Esophagus muscularis mucosa (tissue), 2 donors: ENCODE measurements around the gene COMMD1.

Experiments
- POLR2A ChIP-seq: fragments of 450-650 bp; IDR thresholded peaks from one replicate; pipeline ENCODE4 v1.6.1; 2017; ENCODE audit warnings: antibody characterized with exemption, moderate library complexity, mild to moderate bottlenecking, low read depth
- POLR2AphosphoS5 ChIP-seq, 2 donors: sonication (generic); formaldehyde crosslinking; IDR thresholded peaks; one replicate each; pipeline ENCODE4 v1.6.1; 2017; ENCODE audit warnings: antibody characterized with exemption in 2 of 2

- TF ChIP-seq POLR2AphosphoS5 (IDR thresholded peaks at IDR 0.05): no peak
- TF ChIP-seq POLR2A: no peak
These were observed 29.1 kb upstream of the COMMD1 start for GRCh38 chr2:61876400-61876799.
